Measurements from ENCODE around the gene SCFD2.
"Not testable (repeated sequence)": the region's sequence is repeated elsewhere in the genome, so short reads cannot be mapped to it uniquely, and the experiment has no call there.

Gene SCFD2

DNA sequence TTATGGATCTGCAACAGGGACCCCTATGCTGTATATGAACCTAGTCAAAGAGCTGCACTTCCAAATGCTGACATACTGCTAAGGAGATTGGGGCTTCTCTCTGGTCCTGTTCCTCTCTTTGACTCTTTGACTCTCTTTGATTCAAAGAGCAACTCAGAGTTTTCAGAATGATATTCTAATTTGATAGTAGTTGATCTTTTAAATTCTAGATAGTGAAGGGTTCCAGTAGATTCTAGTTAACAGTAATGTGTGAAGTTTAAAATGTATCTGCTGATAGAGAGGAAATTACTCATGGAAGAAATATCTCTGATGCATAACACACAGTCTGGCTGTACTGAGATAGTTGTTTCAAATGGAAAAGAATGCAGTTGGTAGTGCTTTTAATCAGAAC is 264.7 kb downstream of the SCFD2 start:
- no peak for DNase-seq (ENCODE audit: low read depth)

DNA sequence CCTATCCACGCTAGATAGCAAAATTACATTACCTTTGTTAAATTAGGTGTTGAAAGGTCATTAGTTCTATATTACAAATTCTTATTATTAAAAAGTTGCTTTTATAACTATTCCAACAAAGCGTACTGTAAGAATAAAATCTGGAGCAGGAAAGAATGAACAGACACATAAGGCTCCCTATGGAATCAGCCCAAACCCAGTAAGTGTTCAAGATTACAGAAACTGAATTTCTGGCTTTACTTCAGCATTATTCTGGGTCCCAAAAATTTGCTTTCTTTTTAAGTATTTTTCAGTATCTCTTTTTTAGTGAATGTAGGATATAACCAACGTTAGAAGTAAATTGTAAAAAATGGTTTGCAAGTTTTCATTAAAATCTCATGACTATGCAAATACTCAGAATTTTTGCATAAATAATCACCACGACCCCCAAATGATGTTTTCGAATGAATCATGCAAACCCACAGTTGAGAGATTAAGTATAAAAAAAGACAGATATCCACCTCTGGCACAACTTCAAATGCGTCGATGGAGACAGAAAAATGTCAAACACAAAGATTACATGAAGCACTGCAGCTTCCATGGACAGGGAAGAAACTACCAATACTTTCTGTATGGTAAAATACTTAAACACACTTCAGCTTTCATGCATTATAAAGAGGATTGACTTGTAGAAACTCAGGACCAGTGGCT is 265.2 kb downstream of the SCFD2 start:
- no peak for DNase-seq (ENCODE audit: low read depth)

DNA sequence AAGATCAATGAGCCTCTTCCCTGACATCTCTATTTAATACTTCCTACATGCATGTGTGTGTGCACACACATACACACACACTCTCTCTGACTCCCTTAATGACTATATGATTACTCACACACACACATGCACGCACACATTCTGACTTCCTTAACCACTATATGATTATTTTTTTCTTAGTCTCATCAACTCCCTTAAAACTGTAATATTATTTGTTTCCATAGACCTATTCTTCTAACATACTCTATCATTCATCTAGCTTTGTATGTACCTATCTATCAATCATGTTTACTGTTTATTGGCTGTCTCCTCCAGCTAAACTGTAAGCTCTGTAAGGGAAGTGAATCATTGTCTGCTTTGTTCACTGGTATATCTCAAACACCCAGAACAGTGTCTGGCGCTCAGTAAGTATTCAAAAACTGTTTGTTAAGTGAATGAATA is 267.2 kb downstream of the SCFD2 start:
- DNase-seq (ENCODE audit: low read depth) = no peak

DNA sequence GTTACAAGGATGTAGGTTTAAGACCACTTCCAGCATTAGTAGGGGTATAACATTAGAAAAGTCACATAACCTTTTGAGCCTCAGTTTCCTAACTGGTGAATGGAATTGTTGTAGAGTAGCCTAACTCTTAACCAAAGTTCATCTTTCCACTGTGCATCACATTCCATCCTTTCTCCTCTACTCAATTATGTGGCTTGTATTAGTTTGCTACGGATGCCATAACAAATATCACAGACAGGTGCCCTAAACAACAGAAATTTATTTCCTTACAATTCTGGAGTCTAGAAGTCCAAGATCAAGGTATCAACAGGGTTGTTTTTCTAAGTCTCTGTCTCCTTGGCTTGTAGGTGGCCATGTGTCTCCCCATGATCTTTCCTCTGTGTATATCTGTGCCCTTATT is 271.8 kb downstream of the SCFD2 start:
- no peak for DNase-seq (ENCODE audit: low read depth)

DNA sequence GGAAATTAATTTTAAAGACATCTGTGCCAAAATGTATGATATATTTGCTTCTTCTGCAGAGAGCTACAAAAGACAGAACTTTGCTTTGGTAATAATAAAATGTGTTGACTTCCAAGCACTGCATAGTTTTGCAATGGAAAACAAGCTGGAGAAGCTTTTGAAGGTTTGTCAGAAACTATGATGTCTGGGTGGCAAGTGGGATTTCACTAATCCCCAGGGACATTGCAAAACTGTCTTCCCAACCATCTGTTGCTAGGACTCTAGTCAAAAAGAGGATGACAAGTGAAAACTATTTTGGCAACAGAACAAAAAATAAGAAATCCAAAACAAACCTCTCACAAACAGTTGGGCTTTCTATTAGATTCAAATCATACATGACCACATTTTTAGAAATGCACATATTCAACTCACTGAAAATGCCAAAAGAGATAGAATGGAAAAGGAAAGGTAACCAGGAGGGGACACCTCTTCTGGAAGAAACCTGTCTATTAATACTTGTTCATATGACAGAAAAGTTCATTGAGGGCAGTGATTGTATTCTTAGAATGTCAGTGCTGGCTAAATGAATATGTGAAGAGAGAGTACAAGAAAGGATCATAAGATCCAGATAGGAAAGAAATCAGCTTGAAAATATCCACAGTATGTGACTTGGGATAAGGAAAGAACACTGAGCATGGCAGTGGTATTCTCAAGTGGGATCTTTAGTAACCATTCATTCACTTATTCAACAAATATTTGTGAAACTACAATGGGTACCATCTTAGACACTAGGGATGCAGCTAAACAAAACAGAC is 275.7 kb downstream of the SCFD2 start:
- no peak for DNase-seq (ENCODE audit: low read depth)

DNA sequence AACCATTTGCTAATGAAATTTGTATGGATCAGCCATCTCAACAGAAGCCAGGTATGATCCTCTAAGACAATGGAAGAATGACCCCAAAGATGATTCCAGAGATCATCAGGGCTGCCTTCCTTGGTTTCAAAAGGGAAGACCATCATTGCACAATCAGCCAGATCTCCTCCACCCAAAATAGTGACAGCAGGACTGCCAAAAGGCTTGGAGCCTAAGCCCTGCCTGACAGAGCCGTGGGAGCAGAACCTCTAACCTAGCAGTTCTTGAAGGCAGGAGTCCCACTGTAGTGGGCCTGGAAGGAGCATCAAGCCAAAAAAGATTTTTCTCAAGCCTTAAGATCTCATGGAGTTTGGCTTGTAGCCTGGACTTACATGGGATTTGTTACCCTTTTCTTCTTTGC is 277.7 kb downstream of the SCFD2 start:
- DNase-seq (ENCODE audit: low read depth) = no peak

DNA sequence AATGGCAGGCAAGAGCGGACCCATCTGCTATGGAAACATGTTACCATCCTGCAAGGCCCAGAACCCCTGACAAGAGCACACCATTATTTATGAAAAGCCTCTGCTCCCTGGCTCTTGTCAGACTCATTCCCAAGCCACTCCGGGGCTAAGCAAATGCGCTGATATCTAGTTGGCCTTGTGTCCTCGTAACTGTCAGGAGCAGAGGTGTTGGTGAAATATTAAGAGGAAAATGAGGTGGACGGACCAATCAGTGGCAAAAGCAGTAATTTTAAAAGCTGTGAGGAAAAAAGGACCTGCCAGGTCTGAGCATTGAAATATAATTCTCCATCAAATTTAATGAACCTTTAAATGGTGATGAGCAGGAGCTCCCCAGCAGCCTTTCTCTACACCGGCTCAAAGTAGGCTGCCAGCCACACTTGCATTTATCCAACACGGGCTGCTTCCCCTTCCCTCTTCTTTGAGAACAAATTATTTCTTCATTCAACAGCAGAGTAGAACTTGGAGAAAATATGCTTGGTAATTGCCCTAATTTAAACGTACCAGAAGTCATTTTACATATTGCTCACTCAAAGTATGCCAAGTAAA is 289.4 kb downstream of the SCFD2 start:
- no peak for DNase-seq (ENCODE audit: low read depth)

DNA sequence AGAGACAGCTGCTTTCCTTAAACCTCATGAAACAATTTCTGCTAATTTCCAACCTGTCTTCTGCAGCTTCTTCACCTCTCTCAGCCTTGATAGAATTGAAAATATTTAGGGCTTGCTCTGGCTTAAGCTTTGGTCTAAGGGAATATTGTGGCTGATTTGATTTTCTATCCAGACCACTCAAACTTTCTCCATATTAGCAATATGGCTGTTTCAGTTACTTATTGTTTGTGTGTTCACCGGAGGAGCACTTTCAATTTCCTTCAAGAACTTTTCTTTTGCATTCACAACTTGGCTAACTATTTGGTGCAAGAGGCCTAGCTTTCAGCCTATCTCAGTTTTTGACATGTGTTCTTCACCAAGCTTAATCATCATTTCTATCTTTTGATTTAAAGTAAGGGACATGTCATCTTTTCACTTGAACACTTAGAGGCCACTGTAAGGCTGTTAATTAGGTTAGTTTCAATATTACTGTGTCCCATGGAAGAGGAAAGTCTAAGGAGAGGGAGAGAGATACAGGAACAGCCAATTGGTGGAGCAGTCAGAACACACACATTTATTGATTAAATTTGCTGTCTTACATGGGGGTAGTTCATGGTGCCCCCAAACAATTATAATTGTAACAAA is 290.6 kb downstream of the SCFD2 start:
- DNase-seq (ENCODE audit: low read depth) = no peak

DNA sequence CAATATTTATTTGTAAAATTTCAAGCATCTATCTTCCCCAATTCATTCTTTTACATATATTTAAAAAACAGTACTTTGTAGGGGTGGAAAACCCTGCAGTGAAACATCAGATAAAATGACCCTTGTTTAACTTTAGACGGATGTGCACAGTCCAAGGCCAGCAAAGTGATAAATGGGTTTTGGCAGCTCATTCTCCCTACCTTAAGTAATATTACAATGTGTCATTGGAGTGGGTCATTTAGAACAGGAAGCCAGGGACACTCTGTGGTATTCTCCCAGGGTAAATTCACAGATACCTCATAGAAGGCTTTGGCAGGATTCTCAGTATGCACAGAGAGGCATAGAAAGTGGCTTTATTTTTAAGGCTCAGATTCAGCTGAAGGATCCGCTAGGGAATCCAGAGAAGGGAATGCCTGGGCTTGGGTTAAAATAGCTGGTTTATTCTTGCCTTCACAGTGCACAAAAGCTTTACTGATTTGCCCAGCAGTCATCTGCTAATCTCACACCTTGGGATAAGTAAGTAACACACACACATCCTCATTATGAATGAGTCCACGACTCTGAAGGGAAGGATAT is 297.0 kb downstream of the SCFD2 start:
- DNase-seq (ENCODE audit: low read depth) = no peak

DNA sequence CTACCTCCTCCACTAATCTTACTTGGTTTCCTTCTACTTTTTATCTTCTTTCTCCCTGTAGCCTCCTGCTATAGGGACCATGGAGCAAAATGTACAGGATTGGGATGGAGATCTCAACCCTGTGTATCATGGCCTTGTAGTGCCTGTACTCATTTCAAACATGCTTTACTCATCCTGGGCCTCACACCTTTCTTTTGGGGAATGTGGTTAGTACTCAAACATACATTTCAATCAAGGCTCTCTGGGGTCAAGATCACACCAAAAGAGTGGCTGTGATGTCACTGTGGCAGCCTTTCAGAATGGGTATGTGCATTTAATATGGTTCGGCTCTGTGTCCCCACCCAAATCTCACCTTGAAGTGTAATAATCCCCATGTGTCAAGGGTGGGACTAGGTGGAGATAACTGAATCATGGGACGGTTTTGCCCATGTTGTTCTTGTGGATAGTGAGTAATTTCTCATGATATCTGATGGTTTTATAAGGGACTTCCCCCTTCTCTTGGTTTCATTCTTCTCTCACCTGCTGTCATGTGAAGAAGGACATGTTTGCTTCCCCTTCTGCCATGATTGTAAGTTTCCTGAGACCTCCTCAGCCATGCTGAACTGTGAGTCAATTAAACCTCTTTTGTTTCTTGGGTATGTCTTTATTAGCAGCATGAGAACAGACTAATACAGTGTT is 298.6 kb downstream of the SCFD2 start:
- DNase-seq (ENCODE audit: low read depth) = no peak

DNA sequence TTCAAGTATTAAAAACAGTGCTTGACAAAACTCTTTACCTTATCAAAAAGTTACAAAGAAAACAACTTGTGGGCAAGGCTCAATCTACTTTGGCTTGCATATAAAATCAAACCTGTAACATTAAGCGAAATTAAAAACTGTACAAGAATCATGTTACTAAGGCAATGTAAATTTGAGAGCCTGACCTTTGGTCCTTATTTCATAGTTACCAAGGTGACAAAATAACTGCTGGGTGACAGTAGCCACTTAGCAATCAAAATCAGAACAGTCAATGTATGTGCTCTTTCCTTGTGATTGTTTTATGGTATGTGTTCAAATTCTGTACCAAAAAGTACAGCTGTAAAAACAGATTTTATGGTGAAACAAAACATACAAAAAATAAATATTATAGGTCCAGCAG is 299.7 kb downstream of the SCFD2 start:
- DNase-seq (ENCODE audit: low read depth) = no peak

DNA sequence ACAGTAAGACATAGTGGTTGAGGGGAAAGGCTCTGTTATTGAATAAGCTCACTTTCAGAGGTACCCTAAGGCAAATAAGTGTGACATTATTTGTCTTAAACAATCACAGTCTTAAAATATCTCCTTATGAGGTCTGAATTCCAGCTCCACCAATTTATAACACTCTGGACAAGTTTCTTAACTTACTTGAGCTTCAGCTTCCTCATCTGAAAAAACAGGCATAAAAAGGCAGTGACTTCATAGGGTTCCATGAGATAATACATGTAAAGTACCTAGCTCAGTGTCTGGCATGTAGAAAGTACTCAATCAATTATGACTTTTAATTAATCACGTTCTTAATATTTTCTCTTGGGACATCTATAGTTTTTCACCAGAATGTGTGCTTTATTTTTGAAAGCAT is 301.3 kb downstream of the SCFD2 start:
- no peak for DNase-seq (ENCODE audit: low read depth)

DNA sequence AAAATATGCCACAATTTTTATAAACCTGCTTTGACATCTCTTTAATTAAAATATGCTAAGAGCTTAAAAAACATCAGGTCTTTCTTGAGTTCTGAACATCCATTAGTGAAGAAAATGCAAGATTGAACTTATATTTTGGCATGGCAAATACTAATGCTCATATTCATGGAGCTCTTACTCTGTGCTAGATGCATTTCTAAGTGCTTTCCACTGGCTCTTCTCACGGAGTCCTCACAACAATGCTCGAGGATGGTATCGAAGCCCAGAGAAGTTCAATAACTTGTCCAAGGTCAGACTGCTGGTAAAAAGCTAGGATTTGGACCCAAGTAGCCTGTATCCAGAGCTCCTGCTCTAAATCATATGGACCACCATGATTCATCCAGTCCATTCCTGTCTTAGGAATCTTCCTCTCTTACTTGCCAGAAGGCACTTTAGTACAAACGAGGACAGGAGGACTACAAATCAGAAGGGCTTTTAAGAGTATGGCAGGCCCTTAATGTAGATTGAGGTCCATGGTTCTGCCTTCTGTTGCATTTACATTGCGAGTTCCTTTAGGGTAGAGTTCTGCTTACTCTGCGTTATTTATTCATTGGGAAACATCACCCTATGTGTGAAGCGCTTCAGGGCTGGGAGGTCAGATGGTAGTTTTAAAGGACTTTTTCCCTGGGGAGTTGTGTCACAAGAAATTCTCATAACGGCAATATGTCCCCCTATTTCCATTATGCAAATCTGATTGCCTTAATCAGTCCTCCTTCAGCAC is 304.6 kb downstream of the SCFD2 start:
- DNase-seq (ENCODE audit: low read depth) = no peak

DNA sequence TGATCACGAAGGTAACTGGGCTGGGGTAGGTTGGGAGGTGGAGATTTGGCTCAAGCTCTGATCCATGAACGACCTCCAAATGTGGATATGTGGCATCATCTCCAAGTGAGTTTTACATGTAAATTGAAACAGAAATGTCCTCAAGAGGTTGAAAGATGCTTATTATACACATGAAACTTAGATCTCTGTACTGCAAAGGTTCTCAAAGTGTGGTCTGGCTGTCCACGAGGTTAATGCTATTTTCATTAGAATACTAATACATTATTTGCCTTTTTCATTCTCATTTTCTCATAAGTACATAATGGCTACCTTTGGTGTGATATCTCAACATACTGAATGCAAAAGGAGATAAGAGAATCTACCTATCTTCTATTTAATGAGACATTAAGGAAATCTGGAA is 305.6 kb downstream of the SCFD2 start:
- no peak for DNase-seq (ENCODE audit: low read depth)

DNA sequence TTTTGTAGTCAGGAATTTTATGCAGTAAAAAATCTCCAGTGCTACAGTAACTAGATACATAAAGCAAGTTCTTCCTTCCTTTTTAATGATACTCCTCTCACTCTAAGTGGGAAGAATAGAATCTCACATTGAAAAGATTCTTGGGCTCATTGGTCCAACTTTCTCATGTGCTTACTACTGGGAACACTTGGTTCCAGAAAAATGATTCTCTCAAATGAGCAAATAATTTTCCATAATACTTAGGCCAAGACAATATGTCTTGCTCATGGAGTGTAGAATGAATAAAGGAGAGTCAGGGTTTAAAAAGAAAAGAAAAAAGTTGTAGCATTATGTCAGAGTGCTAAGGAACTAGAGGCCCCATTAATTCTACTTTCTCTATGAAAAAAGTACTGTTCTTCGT is 306.0 kb downstream of the SCFD2 start:
- DNase-seq (ENCODE audit: low read depth) = no peak

DNA sequence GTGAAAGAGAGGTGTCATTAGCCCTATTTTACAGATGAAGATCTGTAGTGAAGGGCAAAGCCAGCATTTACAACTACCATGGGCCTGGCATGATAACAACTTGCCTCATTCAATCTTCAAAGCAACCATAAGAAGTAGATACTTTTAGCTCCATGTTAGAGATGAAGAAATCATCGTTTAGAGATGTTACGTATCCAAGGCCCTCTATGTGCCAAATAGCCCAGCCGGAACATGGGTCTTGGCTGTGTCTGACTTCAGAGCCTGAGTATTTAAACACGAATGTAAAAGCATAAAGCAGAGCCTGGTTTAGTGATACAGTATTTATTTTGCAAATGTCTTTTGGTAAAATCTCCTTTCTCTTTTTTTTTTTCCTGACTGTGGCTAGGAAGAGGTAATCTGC is 306.6 kb downstream of the SCFD2 start:
- DNase-seq (ENCODE audit: low read depth) = no peak

DNA sequence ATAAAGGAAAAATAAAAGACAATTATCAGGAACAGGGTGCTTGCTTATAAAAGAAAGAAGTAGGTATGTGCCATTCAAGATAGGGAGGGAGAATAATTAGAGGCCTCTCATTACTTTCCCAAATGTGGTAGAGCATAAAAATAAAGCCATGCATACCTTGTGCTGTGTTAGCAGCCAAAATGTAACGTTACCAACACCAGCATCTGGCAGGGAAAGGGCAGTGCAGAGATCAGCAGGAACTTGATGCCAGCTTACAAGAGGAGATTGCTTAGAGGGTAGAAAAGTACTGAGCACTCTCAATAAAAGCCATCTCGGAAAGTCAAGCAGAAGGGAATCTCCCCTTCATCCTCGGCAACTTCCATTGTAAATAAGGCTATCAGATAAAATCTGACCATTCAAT is 308.2 kb downstream of the SCFD2 start:
- DNase-seq (ENCODE audit: low read depth) = no peak

DNA sequence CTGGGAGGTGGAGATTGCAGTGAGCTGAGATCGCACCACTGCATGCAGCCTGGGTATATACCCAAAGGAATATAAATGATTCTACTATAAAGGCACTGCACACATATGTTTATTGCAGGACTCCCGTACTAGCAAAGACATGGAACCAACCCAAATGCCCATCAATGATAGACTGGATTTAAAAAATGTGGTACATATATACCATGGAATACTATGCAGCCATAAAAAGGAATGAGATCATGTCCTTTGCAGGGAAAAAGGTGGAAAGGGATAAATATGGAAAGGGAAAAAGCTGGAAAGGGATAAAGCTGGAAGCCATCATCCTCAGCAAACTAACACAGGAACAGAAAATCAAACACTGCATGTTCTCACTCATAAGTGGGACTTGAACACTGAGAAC is 308.8 kb downstream of the SCFD2 start:
- not testable (repeated sequence) for DNase-seq (ENCODE audit: low read depth)

DNA sequence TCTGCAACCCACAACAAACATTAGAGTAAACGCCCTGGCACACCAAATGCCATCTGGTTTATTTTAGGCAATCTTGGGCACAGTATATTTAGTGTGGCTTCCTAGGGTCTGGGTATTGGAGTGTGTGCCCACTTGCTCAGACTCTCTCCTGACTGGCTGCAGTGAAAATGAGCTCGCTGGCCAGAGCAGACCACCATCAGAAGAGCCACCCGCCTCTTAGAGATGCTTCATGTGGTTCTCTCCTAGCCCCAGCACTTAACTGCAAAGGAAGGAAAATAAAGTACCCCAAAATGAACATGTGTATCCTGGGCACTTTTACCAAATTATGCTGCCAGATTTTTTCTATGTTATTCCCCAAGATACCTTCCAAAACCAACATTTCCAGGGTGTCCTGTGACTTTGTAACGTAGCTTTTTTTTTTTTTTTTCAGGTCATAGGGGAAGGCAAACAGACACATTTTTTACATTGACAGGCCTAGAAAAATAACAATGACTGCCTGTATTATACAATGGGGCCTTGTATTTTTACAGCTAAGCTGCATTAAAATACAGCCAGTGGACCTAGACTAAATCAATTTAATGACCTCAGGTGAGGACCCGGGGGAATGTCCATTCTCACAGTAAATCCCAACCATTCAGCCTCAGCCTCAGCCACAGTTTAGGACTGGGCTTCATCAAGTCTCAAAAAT is 310.0 kb downstream of the SCFD2 start:
- no peak for DNase-seq (ENCODE audit: low read depth)

DNA sequence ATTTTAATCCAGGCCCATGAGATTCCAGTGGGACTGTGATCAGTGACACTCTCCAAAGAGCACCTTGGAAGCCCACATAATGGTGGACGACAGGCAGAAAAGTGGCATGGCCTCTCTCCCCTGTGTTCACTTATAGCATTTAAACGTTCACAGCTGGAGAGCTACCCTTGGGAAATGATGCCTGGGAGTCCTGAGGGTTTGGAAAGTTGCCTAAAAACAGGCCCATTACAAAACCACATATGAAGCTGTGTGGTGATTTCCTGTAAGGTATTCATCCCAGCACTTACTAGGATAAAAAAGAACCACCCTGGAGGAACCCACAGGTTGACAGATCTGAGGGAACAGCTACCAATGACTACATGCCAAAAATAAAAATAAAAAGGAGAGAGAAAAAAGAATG is 310.6 kb downstream of the SCFD2 start:
- DNase-seq (ENCODE audit: low read depth) = no peak

DNA sequence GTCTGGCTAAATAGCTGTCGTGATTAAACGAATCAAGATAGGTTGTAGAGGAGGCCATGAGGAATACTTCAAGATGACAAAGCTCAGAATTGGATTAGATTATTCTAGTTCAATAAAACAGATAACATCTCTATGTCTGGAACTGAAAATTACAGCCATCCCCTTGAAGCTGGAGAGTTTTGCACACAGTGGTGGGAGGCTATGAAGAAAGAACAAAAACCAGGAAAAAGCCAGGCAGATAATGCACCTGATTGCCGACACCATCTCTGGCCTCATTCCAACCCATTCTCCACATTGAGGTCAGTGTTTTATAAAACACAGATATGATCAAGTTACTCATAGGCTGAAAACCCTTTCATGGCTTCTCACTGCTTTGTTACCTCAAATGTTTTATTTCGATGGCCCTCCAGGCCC is 315.5 kb downstream of the SCFD2 start:
- DNase-seq (ENCODE audit: low read depth) = no peak

Measured in CMK (cell line).